SK-N-DZ (cell line): ENCODE measurements around the gene ARL15.

Source experiments
- DNase-seq: peaks from one replicate; pipeline ENCODE4 v3.0.0-alpha.2; 2015; ENCODE audit warnings: low spot score

Gene ARL15

DNA sequence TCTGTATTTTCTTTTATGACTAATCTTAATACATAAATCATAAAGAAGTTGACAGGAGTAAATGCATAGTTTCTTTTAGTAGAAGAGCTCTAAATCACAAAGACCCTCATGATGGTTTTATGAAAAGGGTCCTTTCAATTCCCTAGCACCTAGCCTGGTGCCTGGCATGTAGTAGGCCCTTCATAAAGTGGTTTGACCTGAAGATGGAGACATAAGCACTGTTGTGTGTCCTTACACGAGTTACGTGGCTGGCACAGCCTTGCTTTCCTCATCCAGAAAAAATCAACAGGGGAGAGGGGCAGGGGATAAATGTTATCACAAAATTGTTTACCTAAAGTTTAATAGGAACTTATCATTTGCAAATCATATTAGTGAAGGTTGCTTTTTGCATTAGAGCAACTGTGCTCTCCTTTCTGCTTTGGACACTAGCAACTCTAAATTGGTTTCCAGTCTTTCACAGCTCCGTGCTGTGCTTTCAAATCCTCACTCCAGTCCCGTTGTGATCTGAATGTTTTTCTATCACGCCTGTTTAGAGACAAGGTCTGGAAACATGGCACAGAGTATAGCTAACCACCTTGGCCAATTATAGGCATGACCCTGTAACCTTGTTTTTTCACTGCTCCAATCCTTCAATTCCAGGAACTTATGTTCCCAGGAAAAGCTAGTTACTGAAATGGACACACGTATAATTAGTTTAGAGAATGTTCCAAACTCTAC, 55.7 kb downstream of the ARL15 start:
- no peak for DNase-seq

DNA sequence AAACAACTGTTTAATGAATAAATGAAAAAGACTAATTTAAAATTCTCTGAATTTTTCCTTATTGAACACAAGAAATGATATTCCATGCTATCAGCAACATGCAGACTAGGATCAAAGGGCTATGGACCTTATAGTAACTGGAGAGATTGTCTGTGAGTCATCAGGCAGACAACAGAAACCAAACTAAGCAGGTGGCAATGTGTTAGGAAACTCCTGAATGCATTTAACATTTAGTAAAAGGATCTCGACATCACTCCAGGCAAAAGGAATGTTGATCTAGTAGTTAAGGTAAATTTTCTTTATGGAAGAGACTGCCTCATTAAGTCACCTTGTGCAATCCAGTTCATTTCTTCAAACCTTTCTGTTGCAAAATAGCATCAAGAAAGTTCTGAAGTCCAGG, 58.4 kb downstream of the ARL15 start:
- no peak for DNase-seq

DNA sequence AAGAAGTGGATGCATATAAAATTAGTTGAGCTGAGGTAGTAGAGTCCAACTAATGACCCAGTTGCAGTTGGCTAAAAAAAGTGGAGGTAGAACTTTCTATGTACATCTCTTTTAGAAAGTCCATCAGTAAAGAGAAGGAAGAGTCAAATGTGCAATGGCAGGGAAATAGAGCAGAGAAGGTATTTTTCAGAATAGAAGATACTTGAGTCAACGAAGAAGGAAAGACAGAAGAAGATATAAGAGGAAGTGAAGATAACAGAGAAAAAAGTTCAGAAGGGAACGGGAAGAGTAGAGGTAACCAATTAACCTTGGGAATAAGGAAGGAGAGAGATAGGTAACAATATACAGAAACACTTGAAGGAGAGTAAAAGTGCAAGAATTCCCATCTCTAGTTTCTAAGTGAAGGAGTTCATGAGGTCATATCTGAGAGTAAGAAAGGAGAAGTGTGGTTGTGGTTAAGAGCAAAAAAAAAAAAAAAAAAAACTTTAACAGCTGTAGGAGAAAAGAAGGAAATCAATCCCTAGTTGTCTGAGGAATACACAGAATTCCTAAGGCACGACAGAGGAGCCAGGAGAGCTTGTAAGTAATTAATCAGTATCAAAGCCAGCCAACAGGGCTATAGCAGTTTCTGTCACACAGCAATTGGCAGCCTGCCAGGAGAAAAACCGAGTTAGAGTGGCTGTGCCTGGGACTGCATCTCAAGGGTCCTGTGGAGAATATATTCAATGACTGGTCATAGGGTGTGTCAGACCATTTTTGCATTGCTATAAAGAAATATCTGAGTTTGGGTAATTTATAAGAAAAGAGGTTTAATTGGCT, 61.0 kb downstream of the ARL15 start:
- peak; percentile 51 for DNase-seq

DNA sequence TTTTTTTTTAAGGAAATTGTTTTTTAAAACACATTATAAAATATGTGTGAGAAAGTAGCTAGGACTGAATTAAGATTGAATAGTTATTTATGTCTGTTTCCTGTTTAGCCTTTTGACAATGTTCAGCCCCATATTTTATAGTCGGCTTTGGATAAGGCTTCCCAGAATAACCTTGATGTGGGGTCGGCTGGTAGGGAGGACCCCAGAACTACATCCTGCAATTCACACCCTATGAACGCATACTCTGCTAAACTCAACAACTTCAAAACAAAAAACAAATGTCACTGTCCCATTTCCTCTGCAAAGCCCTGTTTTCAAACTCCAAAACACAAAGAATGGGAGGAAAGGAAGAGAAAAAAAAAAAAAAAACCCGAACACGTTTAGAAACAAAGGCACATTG, 63.1 kb downstream of the ARL15 start:
- no peak for DNase-seq

DNA sequence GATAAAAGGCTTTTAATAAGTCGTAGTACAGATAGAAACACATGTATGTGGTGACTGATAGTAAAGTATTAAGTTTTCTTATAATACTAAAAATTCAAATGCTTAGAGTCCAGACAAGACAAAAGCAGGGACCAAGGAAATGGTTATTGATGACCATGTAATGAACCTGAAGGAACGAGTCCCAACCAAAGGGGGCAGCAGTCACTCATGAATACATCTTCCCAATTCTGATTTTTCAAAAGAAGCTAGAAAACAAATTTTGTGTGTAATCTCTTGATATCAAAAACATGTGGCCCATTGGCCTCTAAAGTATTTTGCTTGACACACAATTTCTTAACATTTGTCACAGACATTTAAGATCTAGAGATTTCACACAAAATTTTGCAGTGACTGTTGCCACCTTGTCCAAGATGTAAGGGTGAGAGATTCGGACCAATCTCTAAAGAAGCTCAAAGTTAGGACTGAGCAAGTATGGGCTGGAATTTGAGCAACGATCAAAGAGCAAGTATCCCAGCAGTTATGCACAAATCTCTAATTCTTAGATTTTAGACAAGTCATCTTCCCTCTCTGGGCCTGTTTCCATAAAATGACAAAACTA, 66.8 kb downstream of the ARL15 start:
- DNase-seq, result peak; percentile 26

DNA sequence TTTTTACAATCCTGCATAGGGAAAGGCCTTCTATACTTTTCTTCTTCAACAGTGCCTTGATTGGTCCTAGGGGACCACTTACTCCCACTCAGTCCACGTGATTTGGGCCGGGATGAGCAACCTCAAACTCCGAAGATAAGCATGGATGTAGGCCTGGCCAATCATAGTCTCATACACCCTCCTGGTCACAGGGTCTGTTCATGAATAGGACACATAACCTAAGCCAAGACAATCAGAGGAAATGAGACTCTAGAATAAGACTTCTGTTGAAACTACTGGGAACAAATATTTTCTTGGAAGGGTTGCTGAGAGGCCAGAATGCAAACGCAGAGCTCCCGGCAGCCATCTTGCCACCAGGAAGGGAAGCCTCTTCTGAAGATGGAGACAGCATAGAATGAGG, 68.1 kb downstream of the ARL15 start:
- no peak for DNase-seq

DNA sequence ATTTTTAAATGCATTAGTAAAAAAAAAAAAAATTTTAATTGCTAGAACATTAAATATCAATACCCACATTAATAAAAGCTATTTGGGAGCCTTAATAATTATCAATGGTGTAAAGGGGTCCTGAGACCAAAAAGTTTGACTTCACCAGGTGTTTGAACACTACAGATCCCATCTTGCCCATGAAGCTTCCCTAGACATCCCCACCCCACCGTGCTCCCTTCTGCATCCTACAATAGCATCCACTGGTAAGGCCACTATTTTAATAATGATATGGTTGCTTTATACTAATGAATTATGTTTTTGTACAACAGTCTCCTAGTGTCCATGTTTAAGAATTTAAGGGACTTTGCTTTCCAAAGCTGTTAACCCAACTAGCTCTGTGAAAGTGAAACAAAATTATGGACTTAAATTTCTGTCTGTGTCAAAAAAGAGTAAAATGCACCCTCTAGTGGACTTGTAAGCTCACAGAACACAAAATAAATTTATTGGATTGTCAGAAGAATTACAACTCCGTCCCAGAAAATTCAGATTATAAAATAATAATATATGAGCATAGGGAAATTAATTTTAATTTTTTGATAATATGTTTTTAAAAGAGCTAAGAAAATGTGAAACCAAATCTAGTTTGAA, 76.0 kb downstream of the ARL15 start:
- no peak for DNase-seq

DNA sequence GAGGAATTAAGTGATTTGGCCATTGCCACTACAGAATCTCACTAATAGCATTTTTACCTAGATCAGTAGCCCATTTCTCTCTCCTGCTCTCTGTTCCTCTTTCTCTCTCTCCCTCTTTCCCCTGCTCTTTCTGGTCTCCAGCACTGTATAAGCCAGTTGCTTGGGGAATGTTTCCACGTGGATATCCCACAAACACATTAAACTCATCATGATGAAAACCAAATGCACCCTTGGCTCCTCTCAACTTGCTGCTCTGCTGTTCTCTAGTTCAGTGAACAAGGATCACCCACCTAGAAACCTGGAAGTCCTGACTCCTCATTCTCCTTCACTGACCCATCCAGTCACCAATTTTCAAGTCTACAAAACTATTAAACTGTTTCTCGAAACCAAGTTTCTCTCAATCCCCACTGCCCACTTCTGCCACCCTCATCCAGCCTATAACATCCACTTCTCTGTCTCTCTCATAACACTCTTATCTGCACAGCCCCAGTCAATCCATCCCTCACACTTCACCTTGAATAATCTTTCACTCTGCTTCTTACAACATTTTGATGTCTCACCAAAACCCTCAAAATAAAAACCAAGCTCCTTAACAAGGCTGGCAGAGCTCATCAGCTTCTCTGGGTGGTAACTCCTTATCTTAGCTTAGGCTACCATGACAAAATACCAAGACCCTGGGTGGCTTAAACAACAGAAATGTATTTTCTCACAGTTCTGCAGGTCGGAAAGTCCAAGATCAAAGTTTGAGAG, 79.3 kb downstream of the ARL15 start:
- no peak for DNase-seq

DNA sequence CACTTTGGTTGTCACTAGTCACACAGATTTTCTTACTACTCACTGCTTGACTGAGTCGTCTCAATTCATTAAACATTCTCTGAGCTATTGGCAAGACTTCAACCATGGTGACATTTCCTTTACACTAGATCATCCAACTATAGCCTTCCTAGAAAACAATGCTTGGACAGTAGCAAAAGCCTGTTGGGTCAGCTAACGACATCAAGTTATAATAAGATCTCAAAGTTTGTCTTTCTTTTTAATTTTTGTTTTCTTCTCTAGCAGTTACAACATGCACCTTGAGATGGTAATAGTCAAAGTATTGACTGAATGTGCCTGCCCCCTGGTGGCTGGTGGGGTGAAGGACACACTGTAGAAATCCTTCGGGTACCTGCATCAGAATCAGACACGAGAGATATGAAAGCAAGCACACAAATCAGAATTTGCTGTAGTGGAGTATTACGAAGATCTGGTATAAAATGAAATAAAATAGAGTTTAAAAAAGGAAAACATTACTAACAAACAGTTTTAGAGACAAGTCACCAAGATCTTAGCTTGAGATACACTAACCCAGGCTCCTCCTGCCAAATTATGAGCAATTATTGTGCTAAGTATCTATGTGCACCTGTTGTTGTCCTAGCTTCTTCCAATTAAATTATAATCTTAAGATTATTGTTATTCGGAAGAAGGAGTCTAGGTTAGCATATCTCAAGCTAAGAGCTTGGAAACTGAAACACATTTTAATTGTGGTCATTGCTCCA, 81.2 kb downstream of the ARL15 start:
- peak; percentile 54 for DNase-seq

DNA sequence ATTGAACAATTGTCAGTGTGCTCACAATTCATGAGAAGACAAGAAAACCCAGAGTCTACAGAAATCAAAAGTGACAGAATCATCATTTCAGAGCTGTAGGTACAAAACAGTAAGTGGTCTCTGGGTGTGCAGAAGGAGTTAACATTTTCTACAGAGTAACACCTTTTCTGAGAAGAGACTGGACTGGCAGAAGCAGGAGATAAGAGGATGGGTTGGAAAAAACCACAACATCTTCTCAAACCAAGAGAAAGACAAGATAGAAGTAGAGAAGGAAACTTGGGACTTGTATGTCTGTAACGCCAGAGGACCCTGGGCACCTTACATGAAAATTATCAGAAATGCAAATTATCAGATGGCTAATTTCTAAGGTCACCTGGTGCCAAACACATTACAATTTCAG, 82.6 kb downstream of the ARL15 start:
- no peak for DNase-seq

DNA sequence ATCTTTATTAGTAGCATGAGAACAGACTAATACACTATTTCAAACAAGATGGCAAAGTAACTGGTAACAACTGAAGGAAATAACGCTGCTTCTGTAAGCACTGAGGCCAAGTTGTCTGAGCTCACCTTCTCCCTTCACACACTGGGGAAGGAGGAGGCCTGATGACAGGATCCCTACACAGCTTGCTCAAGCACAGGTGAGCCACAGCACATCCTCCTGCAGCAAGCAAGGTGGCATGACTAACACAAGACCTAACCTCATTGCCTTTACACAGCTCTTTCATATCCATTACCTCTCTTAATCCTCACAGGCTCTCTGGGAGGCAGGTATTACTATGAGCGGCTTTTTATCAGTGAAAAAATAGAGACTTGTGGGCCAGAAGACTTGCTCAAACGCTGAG, 83.3 kb downstream of the ARL15 start:
- DNase-seq, result no peak

DNA sequence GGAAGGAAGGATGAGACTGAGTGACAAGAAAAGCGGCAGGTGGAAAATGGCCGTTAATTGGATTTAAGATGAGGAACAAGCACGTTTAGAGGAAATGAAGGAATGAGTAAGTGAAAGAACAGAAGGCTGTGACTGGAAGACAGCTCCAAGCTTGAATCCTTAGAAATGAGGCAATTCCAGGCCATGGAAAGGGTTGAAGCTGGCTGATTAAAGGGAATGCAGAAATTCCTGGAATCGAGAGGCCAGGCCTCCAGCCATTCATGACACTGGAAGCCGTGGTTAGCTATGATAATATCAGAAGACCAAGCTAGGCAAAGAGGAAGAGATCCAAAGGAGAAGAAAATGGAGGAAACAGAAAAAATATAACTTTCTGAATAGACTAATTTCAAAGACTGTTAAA, 84.2 kb downstream of the ARL15 start:
- no peak for DNase-seq

DNA sequence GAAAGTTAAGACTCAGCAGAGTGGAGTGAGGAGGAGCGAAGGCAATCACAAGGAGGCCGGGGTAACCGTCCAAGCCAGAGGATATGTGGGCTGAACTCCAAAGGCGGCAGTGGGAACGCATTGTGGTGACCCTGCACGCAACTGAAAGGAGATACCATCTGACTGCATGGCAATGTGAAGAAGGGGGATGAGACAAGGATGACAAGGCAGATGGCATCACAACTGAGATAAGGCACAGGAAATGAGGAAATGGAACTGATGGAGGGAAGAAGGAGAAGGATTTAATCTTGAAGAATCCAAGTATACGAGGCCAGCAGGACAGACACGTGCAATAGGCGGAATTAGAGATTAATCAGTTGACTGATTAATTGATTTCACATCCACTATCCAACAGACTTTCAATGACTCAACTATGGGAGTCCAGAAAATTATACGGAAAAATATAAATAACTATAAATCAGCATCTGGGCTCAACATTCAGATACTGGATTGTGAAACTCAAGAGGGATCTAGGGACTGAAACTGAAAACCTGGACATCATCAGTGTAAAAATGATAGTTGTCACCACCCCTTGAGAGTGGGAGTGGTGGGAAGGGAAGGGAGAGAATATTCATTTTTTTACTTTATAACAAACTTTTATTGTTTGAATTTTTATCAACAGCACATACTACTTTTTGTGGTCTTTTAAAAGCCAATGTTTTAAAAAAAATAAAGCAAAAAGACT, 86.1 kb downstream of the ARL15 start:
- no peak for DNase-seq

DNA sequence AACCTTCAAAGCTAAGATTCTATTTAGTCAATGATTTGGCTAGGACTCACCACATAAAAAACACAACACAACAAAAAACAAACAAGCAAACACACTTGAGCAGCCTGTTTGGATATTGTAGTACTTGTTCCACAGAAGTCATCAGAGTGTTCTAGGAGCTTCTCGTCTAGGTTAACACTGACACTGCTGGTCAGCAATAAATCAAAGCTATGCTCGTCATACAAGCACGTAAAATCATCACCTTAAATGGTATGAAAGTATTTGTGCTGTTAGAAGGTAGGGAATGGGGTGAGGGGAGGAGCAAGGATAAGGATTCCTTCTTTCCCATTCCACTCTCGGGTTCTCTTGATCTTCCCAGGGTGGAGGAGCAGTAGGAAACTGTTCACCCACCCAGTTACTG, 88.0 kb downstream of the ARL15 start:
- DNase-seq, result no peak

DNA sequence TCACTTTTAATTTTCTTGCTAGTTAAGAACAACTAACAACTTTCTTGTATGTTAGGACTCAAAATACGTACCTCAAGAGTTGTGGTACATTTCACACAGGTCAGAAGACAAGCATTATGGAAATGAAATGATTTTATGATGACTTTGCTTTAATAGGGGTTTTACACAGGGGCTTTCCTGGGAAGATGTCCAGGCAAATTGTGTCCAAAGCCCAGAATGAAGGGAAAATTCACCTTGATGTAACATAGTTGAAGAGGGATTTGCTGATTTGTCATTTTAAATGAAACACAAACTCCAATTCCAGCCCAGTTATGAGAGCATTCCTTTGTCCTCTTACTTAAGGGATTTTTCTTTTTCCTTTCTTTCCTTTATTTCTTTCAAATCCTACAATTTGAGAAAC, 89.2 kb downstream of the ARL15 start:
- DNase-seq, result no peak

DNA sequence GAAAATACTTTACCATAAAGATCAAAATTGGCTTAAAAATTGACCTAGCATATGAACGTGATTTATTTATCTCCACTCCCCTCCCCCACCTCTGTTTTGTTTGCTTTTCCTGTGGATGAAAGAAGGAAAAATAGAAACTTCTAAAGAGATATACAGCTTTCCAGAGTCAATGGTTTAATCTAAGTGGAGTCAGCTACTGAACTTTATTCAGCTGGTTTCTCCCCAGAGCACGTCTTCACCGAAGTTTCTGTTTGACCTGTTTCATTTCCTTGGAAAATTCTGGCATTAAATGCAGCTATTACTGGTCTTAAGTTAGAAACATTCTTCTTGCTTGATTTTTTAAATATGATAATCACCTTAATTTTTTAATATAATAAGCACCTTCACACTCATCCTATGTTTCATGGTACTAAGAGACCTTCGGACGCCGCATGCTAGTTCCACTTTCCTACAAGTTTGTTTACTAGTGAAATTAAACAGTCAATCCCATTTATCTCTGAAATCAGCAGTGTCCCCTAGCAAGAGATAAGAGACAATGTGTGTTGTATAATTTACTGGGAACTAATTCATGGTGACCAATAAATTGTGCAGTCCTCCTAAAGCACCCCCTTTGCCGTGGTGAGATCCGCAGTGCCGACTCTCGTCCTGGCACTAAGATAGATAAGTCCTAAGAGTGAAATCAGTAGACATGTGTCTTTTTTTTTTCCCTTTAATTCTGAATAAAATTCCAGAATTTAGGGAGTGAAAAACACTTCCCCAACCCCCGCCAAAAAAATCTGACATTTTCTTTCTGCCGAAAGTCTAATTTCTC, 89.9 kb downstream of the ARL15 start:
- no peak for DNase-seq

DNA sequence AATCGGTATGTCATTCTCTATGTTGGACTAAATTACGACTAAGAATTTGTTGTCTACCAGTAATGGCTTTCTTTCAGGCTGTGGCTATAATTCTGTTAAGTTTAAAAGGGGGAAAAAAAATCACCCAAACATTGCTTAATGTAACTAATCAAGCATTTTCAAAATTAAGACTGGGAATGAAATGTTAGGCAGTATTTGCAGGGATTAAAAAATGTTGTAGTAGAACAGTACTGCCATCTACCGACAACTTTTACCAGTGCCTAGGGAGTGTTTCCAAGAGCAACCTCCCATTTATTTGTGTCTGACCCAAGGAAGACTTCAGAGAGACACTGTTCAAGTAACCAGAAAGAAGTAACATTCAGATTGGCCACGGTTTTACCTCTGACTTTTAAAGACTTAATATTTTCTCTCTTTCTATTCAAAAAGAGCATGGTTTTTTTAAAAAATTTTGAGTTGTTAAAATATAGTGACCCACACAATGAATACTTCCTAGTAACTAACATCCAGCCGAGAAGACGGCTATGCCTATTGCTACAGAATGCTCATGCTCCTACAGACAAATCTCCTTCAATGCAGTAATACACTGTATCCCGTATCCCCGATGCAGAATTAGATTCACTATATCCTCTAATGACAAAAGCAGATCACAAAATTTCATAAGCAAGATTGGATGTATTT, 92.4 kb downstream of the ARL15 start:
- peak; percentile 66 for DNase-seq

DNA sequence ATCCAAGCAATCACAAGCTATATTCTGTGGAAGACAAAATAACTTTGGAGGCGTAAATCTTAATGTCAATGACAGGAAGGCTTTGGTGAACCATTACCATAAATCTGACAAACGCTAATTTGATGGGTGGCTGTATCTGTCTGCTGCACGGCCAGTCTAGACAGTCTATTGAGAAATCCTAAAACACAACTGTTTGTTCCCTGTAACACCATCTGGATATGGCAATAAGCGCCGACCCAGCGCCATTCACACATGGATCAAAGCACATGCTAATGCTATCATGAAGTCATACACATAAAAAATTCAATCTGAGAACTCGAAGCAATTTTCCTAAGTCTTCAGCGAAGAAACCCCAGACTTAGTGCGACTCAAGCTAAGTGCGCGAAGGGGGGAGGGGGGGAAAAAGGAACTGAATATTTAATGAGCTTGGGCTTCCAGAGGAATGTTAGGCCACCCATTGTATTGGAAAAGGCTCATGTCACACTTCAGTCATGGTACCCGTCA, 95.1 kb downstream of the ARL15 start:
- DNase-seq, result peak; percentile 58

DNA sequence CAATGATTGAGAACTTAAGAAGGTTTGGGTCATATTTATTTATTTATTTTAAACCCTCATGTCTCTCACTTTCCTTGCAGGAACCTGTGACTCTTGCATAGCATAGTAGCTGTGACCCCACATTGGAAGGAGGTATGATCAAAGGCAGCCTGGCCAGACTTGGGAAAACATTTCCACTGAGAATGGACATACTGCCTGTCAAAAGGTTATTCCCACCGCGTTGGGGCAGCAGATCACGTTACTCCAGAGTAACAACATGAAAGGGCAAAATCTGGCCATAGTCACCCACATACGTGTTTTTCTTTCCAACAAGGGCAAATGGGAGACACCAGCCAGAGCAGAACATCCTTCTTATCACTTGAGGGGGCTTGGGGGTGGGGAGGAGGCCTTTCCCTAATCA, 95.7 kb downstream of the ARL15 start:
- peak; percentile 31 for DNase-seq
